Eye (tissue), 1 donor: ENCODE measurements around the gene CCDC88C.

Experiments
- DNase-seq: peaks from one replicate; pipeline ENCODE4 v3.0.0-alpha.2; 2015

Gene CCDC88C

DNA sequence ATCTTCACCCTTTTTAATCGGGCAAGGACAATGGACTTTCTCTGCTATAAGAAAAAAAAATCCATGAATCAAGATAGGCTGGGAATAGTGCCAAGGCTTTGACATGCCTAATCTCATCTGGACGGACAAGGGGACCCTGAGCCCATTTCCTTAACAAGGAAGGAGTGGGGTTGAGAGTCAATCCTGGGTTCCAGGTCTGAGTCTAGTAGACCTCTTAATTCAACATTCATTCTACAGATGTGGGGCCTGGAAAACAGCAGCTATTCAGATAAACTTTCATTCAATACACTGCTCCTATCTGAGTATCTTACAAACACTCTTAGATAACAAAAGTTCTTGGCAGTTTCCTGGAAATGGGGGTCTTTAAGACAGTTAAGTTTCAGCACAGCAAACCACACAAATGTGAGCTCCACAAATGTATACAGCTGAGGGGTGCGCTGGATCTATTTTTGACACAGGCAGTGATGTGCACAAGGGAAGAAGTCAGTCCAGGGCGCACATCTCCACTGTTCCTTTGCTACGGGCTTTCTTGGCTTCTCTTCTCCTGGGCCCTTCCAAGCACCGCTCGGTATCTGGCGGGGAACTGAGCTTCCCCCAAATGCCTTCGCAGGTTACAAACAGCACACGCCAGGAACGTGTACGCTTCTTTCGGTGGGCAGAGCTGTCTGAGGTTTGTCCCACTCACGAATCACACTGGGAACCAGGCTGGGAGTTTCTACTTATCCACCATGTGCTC lies 90.9 kb downstream of the CCDC88C start:
- DNase-seq, result no peak

DNA sequence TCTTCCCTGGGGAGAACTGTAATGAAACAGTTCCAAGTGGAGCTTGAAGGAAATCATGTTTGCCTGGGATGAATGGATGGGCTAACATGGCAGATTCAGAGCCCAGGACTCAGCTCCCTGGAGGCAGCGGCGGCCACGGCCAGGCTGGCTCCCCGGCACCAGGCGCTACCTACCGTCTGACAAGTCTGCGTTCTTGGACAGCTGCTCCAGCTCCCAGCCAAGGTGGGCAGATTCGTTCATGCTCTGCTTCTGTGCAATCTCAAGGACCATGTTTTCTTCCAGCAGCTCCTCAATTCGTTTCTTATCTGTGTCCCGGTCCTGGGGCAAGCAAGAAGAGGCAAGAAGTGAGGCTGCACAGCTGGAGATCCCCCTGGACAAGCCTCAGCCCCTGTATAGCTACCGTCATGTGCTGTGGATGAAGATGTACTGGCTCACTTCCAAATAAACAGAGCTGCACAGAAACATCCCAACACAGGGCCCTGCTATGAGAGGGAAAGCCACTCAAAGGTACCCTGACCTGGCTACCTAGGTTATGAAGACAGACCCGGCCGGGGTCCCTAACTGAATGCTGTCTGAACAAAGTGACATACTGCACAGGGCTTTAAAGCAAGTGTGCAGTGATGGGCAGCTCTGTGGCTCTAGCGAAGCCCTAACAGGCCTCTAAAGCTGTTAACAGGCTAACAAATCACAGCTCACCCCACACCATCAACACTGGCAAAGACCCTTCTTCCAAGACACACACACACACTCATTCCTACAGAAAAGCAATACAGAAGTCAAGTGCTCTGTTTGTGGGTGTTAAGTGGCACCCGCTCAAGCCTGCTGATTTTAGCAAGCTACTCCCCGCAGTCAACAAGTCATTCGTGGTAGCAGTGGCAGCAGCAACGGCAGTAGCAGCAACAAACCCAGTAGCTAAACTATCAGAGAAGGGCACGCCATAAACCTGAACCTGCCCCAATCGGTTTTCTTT lies 92.7 kb downstream of the CCDC88C start:
- no peak for DNase-seq

DNA sequence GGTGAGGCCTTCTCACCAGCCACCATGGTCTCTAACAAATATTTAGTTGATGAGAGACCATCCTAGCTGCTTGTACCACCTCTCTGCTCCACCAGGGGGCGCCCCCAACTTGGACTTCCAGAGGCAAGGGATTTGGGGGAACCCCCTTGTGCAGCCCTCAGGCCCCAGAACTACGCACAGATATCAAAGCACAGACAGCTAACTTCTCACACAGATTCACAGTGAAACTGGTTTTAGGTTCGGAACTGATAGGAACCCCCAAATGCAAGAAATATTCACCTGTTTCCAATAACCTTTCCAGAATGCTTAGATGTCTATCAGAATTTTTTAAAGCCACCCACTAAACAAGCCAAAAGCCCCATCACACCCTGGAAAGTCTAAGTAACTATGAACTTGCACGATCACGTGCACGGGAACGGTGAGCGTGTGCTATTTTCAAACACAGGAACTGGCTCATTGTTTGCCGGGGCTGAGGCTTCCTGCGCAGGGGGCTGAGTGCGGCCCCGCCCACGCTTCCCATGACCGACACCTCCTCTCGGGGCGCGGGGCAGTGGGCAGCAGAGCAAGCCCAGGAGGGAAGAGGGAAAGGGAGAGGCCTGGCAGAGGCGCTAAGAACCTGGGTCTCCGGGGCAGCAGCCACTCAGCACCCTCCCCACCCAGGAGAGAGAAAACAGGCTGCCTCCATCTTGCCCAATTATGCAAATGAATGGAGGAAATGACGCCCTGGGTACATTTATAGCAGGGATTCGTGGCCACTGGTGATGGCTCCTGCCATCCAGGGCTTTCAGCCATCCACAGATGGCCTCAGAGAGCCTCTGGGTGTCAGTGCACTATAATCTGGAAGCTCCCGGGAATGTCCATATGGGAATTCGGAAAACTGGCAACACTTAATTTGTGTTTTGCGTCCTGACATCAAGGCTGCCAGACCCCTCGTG lies 93.7 kb downstream of the CCDC88C start:
- peak; percentile 93 for DNase-seq

DNA sequence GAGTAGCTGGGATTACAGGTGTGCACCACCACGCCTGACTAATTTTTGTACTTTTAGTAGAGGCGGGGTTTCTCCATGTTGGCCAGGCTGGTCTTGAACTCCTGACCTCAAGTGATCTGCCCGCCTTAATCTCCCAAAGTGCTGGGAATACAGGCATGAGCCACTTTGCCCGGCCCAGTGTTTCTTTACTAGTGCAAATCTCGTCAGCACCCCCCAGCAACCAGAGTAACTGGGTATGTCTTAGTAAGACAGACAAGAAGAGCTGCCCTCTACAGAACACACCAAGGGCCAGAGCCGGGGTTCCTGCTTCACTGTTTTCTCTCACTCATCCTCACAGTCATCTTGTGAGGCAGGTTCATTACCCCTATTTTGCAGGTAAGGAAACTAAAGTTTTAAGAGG lies 94.6 kb downstream of the CCDC88C start:
- no peak for DNase-seq

DNA sequence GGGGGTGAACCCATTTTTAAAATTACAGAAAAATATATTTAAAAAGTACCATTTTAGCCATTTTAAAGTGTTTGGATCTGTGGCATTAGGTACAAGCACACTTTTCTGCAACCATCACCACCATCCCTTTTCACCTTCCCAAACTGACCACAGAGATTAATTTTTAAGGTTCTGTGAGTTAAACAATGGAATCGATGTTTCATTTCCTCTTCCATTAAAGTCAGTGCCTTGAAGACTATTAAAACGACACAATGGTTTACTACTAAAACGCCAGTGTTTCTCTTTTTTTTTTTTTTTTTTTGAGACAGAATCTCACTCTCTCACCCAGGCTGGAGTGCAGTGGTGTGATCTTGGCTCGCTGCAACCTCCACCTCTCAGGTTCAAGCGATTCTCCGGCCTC lies 95.0 kb downstream of the CCDC88C start:
- no peak for DNase-seq

DNA sequence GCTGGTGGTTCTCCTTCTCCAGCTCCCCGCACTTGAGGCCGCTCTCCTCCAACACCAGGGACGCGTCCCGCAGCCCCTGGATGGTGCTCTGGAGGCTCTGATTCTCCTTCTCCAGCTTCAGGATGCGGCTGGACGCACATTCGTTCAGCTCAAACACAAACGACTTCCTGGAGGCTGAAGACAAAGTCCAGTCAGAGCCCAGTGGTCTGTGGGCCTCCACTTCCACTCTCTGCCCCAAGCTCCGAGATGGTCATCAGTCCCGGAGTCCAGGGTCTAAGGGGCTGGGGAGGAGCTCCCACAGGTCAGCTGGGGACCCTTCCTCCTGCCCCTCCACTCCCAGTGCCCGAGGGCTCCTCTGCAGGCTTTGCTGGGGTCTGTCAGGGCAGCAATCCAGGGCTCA lies 96.5 kb downstream of the CCDC88C start:
- DNase-seq, result no peak

DNA sequence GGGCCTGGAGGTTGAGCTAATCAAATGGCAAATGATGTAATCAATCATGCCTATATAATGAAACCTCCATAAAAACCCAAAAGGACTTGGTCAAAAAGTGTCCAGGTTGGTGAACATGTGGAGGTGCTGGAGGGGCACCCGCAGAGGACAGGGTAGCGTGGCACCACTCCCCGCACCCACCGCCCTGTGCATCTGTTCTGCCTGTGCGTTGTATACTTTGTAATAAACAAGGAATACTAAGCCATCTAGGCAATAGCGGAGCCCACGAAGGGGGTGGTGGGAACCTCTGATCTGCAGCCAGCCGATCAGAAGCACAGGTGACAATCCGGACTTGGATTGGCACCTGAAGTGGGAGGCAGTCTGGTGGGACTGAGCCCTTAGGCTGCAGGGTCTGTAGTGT lies 97.4 kb downstream of the CCDC88C start:
- no peak for DNase-seq

DNA sequence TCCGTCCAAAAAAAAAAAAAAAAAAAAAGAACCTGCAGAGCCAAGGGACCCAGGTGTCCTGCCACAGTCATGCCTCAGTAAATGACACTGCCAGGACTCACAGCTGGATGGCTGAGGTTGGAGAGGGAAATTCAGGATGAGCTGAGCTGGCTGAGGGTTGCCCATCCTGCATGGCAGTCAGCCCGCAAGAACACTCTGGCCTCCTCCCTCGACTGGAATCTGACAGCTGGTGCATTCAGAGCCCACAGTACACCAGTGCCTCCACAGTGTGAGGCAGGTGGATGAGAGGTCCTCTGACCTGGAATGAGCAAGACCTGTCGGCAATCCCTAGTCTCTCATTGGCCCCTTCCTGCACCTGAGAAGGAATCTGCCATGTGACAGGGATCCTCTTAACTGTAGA lies 98.7 kb downstream of the CCDC88C start:
- DNase-seq, result no peak

DNA sequence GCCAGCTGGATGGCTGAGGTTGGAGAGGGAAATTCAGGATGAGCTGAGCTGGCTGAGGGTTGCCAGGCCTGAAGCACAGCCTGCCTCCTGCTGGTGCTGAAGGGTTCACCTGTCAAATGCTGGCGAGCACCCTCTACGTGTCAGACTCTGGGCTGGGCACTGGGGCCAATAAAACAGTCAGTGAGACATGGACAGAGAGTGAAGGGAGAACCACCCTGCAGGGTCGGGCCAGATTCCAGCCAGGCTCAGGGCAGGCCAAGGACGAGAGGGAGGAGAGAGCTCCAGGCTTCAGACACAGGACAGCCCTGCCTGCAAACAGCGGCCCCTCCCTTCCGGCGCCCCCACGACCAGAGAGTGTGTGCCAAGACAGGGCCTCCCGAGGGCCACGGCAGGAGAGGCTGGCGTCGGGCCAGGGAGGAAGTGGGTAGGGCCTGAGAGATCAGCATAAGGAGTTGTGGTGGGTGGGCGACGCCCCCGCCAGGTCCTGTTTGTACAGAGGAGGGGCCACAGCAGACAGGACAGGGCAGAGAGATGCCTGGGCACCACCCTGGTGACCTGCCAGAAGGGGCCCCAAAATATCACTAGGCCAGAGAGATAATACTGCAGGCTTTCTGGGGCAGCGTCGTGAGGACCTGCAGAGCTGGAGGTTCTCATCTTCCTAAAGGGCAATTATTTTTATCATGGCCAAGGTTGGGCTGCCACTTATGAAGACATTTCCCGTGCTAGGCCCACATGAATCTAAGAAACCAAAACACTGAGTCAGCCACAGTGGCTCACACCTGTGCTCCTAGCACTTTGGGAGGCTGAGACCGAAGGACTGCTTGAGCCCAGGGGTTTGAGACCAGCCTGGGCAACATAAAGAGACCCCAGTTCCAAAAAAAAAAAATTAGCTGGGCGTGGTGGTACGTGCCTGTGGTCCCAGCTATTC lies 100.0 kb downstream of the CCDC88C start:
- no peak for DNase-seq

DNA sequence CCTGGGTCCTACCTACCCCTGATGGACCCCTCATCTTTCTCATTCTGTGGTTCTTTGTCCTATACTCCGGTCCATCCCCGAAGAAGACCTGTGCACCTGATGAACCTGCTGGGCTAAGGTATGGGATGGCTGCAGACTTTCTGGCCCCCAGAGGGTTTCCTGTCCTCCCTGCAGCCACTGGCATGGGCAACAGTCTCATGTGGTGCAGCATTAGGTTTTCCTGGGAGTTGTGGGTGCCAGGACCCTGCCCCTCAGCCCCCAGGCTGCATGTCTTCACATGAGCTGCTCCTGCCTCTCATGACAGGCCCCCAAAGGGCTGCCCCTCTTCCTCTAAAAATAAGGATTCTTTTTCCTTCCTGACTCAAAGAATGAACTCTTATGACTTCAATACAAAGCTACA lies 100.9 kb downstream of the CCDC88C start:
- no peak for DNase-seq

DNA sequence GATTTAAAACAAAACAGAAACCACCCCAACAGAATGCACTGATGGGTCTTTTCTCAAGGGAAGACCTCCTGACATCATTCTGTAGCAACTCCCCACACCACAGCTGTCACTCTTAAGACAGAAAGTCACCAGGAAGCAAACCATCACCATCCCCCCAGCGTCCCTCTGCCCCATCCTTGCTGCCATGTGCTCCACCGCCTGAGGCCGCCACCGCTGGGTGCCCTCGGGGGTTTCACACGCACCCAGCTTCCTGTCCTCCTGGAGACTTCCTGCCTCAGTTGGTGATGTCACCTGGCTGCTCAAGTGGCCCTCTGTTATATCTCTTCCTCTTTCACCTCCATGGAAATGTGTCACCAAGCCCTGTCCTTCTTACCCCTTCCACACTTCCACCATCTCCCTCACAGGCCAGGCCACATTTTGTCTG lies 101.8 kb downstream of the CCDC88C start:
- no peak for DNase-seq

DNA sequence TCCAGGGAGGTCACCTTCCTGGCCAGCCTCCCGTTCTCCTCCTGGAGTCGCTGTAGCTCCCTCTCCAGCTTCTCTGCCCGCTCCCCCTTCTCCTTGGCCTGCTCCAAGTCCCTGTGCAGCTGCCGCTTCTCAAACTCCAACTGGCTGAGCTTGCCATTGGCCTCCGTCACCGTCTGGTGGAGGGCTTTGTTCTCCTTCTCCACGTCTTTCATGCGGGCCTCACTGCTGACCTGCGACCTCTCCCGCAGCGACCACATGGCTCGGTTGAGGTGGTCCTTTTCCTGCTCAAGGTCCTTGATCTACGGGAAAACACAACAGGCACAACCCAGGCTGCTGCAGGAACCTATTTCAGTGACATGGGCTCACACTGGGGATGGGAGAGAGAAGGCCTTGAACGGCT lies 103.8 kb downstream of the CCDC88C start:
- no peak for DNase-seq

DNA sequence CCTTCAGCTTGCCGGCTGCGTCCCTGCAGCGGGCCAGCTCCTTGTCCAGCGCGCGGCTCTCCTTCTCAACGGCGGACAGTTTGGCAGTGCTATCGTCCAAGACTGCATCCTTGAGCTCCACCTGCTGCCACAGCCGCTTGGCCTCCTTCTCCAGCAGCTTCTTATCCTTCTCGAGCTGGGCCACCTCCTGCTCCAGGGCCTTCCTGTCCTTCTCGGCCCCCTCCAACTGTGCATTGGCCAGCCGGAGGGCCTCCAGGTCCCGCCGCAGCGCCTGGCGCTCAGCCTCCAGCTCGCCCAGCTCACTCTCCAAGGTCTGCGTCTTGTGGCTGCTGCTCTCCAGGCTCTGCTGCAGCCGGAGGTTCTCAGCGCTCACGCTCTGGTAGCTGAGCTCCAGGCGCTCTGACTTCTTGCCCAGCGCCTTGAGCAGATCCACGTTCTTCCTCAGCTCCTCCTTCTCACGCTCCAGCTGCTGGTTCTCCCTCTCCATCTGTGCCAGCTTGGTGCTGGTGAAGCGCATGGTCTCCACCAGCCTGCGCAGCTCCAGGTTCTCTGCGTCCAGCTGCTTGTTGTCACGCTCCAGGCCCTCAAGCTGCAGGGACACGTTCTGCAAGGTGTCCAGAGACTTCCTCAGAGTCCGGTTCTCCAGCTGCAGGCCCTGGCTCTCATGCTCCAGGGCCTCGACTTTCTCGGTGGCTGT lies 104.3 kb downstream of the CCDC88C start:
- no peak for DNase-seq

DNA sequence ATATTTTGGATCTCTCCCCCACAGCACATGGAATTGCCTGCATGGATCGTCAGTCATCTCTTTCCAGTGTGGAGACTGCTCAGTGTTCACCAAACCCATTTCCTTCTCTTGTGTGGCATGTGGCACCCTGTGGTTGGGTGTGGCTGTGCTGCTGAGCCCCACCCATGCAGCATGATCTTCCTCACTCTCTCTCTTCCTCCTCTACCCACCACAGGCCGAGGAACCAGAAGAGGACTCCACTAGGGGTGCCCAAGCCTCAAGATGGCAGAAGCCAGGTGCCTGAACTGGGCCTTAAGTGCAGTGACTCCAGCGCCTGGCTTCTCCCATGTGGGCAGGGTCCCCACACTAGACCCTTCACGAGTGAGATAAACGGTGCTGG lies 106.3 kb downstream of the CCDC88C start:
- no peak for DNase-seq

DNA sequence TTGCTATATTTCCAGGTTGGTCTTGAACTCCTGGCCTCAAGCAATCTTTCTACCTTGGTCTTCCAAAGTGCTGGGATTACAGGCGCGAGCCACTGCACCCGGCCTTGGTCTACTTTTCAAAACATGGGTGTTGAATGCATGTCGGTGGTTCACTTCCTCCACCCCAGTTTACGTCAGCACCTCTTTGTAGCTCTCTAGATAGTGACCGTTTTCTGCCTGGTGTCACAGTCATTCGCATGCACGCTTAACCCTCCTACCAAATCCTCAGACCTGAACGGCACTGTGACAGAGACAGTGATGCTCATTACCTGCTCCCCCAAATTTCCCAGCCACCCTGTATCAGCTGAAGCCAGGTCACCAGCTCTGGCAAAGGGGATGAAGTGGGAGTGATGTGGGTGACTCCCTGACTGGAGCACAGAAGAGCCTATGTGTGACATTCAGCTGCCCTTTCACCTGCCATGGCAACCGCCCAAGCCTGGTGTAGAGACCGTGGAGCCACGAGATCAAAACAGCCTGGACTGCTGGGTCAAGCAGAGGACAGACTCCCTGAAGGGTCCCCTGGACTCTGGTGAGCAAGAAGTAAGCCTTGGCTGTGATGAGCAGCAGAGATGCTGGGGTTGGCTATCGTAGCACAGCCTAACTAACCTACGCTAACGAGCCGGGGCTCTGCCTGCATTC lies 106.9 kb downstream of the CCDC88C start:
- no peak for DNase-seq

DNA sequence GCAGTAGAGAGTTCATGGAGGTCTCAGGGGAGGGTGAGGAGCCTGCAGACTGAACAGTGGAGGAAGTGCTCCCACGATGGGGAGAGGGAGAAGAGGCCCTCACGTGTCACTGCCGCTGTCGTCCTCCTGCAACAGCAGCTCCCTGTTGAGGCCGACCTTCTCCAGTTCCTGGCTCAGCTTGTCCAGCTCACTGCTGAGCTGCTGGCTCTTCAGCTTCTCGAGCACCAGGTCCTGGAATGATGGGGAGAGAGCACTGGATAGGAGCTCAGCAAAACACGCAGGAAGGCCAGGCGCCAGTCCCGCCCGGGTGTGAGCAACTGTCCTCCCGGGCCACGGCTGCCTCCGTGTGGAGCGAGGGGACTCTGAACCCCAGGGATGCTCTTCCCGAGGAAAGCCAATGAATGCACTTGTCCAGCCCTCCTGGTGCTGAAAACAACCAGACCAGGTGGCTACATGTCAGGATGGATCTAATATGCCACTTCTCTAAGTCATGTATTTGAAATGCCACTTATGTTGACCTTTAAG lies 107.8 kb downstream of the CCDC88C start:
- no peak for DNase-seq

DNA sequence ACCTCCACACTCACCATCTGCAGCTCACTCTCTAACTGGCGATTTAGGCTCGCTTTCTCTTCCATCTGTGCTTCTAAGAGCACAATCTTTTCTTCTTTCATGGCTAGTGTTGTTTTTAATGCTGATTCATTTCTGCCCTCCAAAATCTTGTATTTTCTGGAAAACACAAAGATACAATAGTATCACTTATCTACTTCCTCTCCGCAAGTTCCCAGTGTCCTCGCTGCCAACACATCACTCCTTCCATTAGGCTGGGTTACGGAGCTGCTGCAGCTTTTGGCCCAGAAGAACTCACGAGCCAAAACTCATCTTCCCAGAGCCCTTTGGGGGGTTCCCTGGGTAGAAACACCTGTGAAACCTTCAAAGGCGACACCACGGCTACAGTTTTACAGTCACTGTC lies 109.3 kb downstream of the CCDC88C start:
- DNase-seq, result no peak

DNA sequence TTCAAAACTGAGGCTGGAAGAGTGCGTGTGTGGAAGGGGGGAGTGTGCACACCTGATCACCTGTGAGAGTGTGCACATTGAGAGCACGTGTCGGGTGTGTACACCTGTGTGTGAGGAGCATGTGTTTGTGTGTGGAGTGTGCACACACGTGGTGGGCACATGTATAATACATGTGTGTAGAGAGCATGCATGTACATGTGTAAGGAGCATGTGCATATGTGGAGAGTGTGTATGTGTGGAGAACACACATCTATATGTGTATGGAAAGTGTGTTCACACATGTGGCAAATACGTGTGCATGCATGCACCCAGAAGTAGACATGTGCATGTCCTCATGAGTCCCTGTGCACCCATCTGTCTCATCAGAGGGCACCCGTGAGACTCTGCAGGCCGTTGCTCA lies 110.0 kb downstream of the CCDC88C start:
- no peak for DNase-seq

DNA sequence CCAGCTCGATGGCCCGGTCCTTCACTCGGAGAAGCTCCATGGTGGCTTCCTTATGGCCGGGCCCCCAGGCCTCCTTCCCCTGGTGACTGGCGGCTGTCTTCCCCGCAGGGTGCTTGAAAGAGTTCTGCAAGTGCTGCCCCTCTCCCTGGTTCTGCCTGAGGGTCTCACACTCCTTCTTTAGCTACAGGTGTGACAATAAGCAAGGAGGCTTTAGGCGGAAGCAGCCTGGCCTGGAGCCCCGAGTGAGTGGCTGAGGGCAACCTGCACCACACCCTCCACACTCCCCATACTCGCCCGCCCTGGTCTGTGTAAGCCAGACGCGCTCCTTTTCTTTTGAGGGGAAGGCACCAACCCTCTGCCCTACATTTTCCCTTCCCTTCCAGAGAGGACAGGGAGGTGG lies 110.6 kb downstream of the CCDC88C start:
- no peak for DNase-seq

DNA sequence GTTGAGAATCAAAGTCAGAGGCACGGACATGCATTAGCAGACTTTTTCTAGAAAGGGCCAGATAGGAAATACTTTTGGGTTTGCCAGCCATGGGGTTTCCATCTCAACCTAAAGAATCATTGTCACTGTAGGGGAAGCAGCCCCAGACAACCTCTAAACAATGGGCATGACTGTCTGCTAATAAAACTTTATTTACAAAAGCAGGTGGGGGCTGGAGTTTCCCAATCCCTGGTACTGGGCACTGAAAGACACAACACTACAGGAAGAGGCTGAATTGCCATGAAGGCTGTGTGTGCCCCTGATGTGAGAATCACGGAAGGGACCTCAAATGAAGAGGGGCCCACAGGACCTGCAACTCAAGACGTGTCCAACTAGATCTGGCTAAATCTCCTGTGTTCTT lies 111.1 kb downstream of the CCDC88C start:
- no peak for DNase-seq
